Activated CD8-positive, alpha-beta memory T cell treated with anti-CD3 and anti-CD28 coated beads for 36 hours (primary cell): ENCODE measurements around the gene PKIB. TPM values are rescaled to one million over a fixed set of nuclear protein-coding genes. Genes with fewer than 3 reads are reported as not detected.

Source experiments
- CTCF ChIA-PET: fragments of 350-600 bp; sonication (Branson Sonifier 250); formaldehyde crosslinking; loops from one replicate; lab custom pipeline; 2021; ENCODE audit warnings: antibody characterized with exemption; lab: Charles Lee
- POLR2A ChIA-PET: fragments of 350-600 bp; sonication (Branson Sonifier 250); formaldehyde crosslinking; loops from one replicate; lab custom pipeline; 2021; ENCODE audit warnings: antibody characterized with exemption; lab: Charles Lee
- total RNA-seq, 2 experiments: library from RNA; stranded (reverse); gene quantifications; one replicate each; pipeline ENCODE4 v1.2.3, GENCODE V29; 2021

Gene PKIB
- total RNA-seq, 2 experiments from 2014 or later: not detected

DNA sequence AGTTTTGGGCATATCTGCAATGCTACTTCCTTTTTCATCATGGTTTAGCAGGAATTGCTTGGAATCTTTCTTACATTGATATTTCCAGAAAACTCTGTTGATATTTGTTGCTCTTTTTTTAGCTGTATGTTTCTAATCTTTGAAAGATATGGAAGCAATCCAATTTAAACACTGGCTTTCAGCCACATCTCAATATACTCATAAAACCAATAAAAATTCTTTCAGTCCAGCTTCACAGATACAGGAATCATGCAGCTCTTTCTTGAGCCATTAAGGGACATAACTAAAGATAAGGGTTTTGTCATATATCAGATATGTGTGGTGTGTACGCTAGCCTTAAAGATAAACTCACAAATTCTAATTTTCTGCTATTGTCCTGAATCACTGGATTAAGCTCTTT is 47.4 kb downstream of the PKIB start:
- CTCF ChIA-PET: no interaction called here
- POLR2A ChIA-PET: no interaction called here

DNA sequence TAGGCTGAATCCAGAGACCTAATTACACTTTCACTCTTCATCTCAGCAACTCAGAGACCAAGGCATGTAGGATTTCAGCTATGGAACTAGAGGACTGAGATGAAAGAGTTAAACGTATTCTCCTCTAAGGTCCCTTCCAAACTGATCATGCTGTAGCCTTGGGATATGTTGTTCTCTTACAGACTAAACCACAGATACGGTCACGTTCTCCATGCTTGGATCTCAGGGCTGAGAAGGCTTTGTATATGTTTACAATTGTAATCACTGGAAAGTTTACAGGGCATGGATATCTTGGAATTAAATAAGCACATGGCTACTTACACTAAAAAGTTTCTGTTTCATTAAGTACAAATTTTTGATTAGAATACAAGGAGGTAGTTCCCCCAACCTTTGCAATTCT is 50.1 kb downstream of the PKIB start:
- ChIA-PET CTCF (no interaction called here), POLR2A (no interaction called here)

- ChIA-PET POLR2A (no interaction called here), CTCF (no interaction called here)
Observed at GRCh38 chr6:122663981-122664380, 53.8 kb downstream of the PKIB start.

- ChIA-PET CTCF (no interaction called here), POLR2A (no interaction called here)
Observed at GRCh38 chr6:122665929-122666328, 55.7 kb downstream of the PKIB start.

DNA sequence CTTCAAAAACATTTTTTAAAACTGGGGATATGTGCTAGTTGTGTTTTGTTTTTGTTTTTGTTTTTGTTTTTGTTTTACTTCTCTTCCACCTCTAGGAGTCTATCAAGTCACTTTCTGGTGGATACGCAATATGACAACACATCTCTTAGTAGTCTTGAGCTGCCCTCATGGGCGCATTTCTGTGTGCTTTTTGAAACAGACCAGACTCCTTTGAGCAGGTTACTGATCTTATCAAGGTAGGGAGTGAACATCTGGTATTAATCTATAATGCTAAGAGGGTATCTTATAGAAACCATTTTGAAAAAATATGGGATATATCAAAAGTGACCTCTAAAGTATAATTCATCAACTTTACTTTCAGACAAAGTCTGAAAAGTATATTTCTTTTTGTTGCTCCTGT is 56.2 kb downstream of the PKIB start:
- POLR2A ChIA-PET: no interaction called here
- CTCF ChIA-PET: no interaction called here

DNA sequence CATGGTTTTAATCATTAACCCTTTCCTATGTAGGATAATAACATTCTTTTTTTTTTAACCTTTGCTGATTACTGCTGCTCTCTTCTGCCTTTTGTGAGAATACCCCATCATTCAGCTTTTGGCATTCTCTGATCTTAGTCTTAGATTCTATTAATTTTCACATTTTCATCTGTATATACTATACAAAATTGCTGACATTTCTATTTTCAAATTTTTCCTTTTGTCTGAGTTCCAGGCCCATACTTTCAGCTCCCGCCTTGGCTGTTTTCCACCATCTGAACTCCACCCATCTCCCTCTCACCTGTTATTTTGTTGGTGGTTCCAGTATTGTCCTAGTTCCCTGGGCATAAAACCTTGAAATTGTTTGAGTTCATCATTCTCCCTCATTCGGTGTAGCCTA is 59.2 kb downstream of the PKIB start:
- ChIA-PET POLR2A (no interaction called here), CTCF (no interaction called here)

DNA sequence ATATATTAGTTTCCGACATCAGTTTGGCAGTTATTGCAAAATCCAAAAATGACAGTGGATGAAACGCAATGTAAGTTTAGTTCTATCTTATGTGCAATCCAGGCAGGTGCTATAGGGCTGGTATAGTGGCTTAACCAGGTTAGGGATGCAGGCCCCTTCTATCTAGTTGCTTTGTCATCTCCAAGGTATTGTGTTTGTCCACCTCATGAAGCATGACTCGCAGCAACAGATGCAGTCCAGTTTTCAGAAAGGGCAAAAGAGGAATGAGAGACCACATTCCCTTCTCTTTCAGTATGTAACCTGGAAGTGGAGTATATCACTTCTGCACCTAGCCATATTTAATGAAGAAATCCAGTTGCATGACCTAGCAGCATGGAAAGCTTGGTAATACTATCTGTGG is 59.7 kb downstream of the PKIB start:
- CTCF ChIA-PET: no interaction called here
- POLR2A ChIA-PET: no interaction called here

DNA sequence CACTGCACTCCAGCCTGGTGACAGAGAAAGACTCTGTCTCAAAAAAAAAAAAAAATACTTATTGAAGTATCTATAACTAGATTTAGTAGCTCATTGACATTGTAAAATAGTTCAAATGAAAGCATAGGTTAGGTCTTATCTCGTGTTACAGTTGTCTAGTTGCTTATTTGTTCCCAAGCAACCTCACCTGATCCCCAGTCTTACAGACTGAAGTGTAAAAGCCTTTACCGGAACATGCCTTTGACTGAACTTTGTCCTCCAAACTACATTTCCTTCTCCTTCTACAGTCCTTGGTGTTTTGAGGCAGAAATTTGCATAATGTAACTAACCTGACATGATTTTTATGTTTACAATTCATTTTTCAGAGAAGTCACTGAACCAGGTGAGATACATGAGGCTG is 61.0 kb downstream of the PKIB start:
- ChIA-PET CTCF (interaction anchor here (0.7 kb wide), 1 partner anchor 1057 kb away, joined by 4 read pairs; no protein-coding TSS in a partner anchor), POLR2A (no interaction called here)

DNA sequence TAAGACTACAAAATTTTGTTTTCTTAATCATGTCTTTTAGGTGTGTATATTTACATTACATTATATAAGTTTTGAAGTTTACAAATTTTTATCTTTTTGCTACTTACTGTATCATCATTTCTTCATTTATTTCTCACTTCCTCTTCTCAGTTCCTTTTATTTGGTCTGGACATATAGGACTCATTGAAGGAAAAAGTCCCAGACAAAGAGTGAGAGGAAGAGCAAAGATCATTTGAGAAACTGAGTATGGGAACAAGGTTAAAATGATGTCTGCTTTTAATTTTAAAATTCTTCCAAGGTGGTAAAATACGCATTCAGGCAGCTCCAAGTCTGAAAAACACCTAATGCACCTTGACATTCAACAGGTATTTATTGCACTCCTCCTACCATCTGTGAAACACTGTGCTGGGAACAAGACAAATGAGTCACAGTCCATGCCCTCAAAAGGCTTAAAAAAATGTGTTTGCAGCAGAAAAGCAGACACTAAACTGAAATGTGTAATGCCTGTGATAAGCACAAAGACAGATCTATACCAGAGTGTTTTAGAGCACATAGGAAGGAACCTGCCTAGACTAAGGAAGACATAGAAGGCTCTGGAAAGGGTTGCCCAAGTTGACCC is 63.2 kb downstream of the PKIB start:
- POLR2A ChIA-PET: no interaction called here
- CTCF ChIA-PET: interaction anchor here (0.7 kb wide), 1 partner anchor 9 kb away, joined by 3 read pairs; no protein-coding TSS in a partner anchor

DNA sequence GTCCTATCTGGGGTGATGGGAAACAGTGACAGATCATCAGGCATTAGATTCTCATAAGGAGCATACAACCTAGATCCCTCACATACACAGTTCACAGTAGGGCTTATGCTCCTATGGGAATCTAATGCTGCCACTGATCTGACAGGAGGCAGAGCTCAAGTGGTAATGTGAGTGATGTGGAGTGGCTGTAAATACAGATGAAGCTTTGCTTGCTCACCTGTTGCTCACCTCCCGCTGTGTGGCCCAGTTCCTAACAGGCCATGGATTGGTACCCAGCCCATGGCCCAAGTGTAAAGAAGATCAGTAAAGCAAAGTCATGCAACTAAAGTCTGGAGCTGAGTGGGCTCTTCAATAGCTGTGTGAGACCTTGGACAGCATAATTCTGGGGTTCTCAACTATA is 65.9 kb downstream of the PKIB start:
- POLR2A ChIA-PET: no interaction called here
- CTCF ChIA-PET: no interaction called here

- POLR2A ChIA-PET: no interaction called here
Observed at GRCh38 chr6:122676688-122677087, 66.5 kb downstream of the PKIB start.

DNA sequence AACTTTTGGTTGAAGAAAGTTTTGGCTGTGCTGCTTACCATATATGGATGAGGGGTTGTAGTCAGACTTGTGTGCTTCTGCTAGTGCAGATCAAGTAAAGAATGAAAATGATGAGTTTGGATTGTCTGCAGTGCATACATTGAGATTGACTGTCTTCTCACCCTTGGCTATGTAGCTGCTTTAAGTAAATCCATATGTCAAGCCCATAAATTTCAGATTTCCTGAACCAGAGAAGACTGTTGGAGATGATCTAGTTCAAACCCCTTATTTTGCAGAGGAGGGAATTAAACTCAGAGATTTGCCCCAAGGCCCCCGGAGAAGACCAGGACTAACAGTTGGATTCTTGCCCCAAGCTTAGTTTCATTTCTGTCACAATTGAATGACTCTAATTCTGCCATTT is 67.2 kb downstream of the PKIB start:
- ChIA-PET POLR2A (no interaction called here), CTCF (no interaction called here)

More at GRCh38 chr6:122676688-122677087, 66.5 kb downstream of the PKIB start:
- CTCF ChIA-PET: no interaction called here

GRCh38 chr6:122678841-122679240 is 68.6 kb downstream of the PKIB start:
- CTCF ChIA-PET: no interaction called here

GRCh38 chr6:122681705-122682104 is 71.5 kb downstream of the PKIB start:
- POLR2A ChIA-PET: no interaction called here
- CTCF ChIA-PET: interaction anchor here (0.9 kb wide), 1 partner anchor 9 kb away, joined by 3 read pairs; no protein-coding TSS in a partner anchor

More at GRCh38 chr6:122678841-122679240, 68.6 kb downstream of the PKIB start:
- POLR2A ChIA-PET: no interaction called here

- ChIA-PET CTCF (no interaction called here), POLR2A (no interaction called here)
Observed at GRCh38 chr6:122683989-122684651, 73.9 kb downstream of the PKIB start.

DNA sequence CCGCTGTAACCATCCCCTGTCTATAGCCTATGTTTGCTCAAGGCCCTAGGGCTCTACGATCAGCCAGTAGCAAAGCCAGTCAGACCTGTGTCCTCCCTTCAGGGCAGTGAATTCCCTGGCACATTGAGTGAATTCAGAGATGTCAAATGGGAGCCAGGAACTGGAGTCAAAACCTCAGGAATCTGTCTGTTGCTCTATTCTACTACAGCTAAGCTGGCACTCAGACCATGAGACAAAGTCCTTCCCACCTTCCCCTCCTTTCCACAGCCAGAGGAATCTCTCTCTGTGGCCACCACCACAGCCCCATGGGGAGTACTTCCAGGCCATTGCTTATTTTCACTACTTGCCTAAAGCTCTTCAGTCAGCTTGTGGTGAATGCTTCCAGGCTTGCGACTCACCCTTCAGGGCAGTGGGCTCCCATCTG is 82.0 kb downstream of the PKIB start:
- ChIA-PET CTCF (no interaction called here), POLR2A (no interaction called here)

GRCh38 chr6:122692807-122693580 is 82.8 kb downstream of the PKIB start:
- POLR2A ChIA-PET: no interaction called here

DNA sequence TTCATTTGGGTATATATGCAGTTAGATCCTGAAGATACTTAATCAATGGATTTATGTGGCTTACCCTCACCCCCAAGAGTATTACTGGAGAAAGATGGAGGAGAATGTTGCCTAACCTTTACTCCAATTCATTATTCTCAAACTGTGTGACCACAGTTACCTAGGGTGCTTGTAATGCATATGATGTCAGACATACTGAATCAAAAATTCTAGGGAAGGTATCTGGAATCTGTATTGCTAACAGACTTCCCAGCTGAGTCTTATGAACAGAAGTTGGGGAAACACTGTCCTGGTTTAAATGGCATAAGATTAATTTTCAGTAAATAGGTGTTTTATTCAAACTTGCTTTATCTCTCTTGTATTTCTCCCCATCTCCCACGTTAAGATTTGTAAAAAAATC is 83.9 kb downstream of the PKIB start:
- ChIA-PET CTCF (no interaction called here), POLR2A (no interaction called here)

More at GRCh38 chr6:122692807-122693580, 82.8 kb downstream of the PKIB start:
- CTCF ChIA-PET: no interaction called here

GRCh38 chr6:122694602-122695001 is 84.4 kb downstream of the PKIB start:
- POLR2A ChIA-PET: no interaction called here
- CTCF ChIA-PET: no interaction called here

GRCh38 chr6:122695188-122695587 is 85.0 kb downstream of the PKIB start:
- POLR2A ChIA-PET: no interaction called here
- CTCF ChIA-PET: no interaction called here
